Measurements from ENCODE around the gene DDX17.
A peak's percentile ranks its signal among the peaks of the same experiment; 100 is the strongest.

Gene DDX17

GRCh38 chr22:38506118-38506962 is at the start of gene DDX17:
TSS of gene DDX17 (minus strand) at chr22:38506311.
- no peak for TF ChIP-seq CTCF (IDR thresholded peaks at IDR 0.05; ENCODE audit: low read depth, low read length, missing control alignments)
- H3K4me3 ChIP-seq (replicated peaks; ENCODE audit: low read depth, low read length), result peak within 1 kb of the TSS; percentile 94
- peak; percentile 92 for DNase-seq (ENCODE audit: extremely low read depth, low read depth)

GRCh38 chr22:38554281-38554680 is 48.2 kb upstream of the DDX17 start:
- DNase-seq (ENCODE audit: extremely low read depth, low read depth), result peak; percentile 75
- TF ChIP-seq CTCF (IDR thresholded peaks at IDR 0.05; ENCODE audit: low read depth, low read length, missing control alignments), result no peak
- H3K4me3 ChIP-seq (replicated peaks; ENCODE audit: low read depth, low read length), result no peak overlapping the region

GRCh38 chr22:38549101-38549894 is 43.2 kb upstream of the DDX17 start:
- TF ChIP-seq CTCF (IDR thresholded peaks at IDR 0.05; ENCODE audit: low read depth, low read length, missing control alignments), result no peak
- DNase-seq (ENCODE audit: extremely low read depth, low read depth), result no peak
- H3K4me3 ChIP-seq (replicated peaks; ENCODE audit: low read depth, low read length), result no peak overlapping the region

- DNase-seq (ENCODE audit: extremely low read depth, low read depth), result no peak
- no peak for TF ChIP-seq CTCF (IDR thresholded peaks at IDR 0.05; ENCODE audit: low read depth, low read length, missing control alignments)
- no peak overlapping the region for H3K4me3 ChIP-seq (replicated peaks; ENCODE audit: low read depth, low read length)
Measured at GRCh38 chr22:38540701-38541100, 34.6 kb upstream of the DDX17 start.

GRCh38 chr22:38531251-38531938 is 25.3 kb upstream of the DDX17 start:
- no peak for DNase-seq (ENCODE audit: extremely low read depth, low read depth)
- H3K4me3 ChIP-seq (replicated peaks; ENCODE audit: low read depth, low read length), result no peak overlapping the region
- no peak for TF ChIP-seq CTCF (IDR thresholded peaks at IDR 0.05; ENCODE audit: low read depth, low read length, missing control alignments)

- DNase-seq (ENCODE audit: extremely low read depth, low read depth), result no peak
- TF ChIP-seq CTCF (IDR thresholded peaks at IDR 0.05; ENCODE audit: low read depth, low read length, missing control alignments), result no peak
Measured at GRCh38 chr22:38524429-38524828, 18.3 kb upstream of the DDX17 start.

More at GRCh38 chr22:38524429-38524828, 18.3 kb upstream of the DDX17 start:
- no peak overlapping the region for H3K4me3 ChIP-seq (replicated peaks; ENCODE audit: low read depth, low read length)
